Measurements from ENCODE around the gene NOSTRIN.

DNA sequence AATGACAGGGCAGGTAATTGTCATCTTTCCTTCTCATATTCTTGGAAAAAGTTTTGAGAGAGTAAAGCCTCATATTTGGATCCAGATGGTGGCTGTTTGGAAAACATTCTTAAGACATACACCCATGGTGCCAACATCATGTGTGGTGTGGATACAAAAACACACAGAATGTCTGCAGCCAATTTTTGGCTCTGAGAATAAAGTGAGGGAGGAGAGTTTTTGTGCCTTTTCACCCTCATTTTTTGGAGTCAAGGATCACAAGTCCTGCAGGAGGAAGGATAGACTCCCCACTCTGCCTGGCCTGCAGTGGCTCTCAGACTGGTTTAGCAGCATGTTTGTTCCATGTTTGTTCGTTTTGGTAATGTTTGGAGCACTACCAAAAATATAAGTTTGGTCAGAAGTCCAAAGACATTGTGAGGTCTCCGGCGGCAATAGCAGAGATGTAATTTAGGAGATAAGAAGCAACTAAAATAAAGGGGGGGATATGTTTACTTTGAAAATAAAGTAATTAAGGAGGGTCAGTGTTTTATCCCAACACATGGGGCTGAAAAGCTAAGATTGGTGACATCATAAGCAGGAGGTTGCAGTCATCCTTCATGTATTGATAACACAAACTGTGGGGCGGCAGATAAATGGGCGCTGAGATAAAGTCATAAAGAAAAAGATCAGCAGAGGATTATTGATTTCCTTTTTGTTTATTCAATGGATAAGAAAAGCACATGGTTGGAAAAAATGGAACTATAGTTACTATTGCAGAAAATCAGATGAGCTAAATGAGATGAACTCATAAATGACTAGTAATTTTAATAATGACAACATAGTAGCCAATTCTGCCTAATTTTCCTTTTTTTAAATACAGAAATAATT lies 655 bp downstream of the NOSTRIN start:
- TF ChIP-seq, protein P1, sequence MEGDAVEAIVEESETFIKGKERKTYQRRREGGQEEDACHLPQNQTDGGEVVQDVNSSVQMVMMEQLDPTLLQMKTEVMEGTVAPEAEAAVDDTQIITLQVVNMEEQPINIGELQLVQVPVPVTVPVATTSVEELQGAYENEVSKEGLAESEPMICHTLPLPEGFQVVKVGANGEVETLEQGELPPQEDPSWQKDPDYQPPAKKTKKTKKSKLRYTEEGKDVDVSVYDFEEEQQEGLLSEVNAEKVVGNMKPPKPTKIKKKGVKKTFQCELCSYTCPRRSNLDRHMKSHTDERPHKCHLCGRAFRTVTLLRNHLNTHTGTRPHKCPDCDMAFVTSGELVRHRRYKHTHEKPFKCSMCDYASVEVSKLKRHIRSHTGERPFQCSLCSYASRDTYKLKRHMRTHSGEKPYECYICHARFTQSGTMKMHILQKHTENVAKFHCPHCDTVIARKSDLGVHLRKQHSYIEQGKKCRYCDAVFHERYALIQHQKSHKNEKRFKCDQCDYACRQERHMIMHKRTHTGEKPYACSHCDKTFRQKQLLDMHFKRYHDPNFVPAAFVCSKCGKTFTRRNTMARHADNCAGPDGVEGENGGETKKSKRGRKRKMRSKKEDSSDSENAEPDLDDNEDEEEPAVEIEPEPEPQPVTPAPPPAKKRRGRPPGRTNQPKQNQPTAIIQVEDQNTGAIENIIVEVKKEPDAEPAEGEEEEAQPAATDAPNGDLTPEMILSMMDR (IDR thresholded peaks at IDR 0.05; ENCODE audit: low read depth, low read length): no peak
- TF ChIP-seq POLR2A (IDR thresholded peaks at IDR 0.05; ENCODE audit: extremely low read depth, insufficient read length) (no peak), MYC (IDR thresholded peaks at IDR 0.05; ENCODE audit: low read depth, low read length) (no peak), MAX (IDR thresholded peaks at IDR 0.05; ENCODE audit: low read depth, low read length) (no peak)
